Measurements from ENCODE around the gene CRYBG1. TPM values are rescaled to one million over a fixed set of nuclear protein-coding genes. Genes with fewer than 3 reads are reported as not detected.

The CRYBG1 gene
- total and polyA plus RNA-seq, 4 donors = 0.41 to 12.7 (median 5.8) TPM

GRCh38 chr6:106620931-106621672 lies 260.6 kb downstream of the CRYBG1 start:
- ATAC-seq (ENCODE audit: low FRiP score) (no peak), DNase-seq (no peak)
- no peaks in the 10 kb centered on the region for H3K4me1 ChIP-seq (ENCODE audit: control insufficient read depth in 1 of 2, insufficient read depth in 2 of 2, low read length in 2 of 2)
- H3K4me3 ChIP-seq (ENCODE audit: low read length in 2 of 2) = no peak overlapping the region
- intact Hi-C loops (cut with DNase I) = no loop called here
- 81 to 84% methylated on average over 3 of the region's 3 CpGs for WGBS, 2 donors
- H3K27ac ChIP-seq (ENCODE audit: low read depth in 1 of 2, low read length in 2 of 2) = no peak overlapping the region
- H3K36me3 ChIP-seq (ENCODE audit: control insufficient read depth in 1 of 2, insufficient read depth in 2 of 2, low read length in 1 of 2) = peaks cover 0 to 2% of the 10 kb centered on the region in 2 donors
- no peaks in the 10 kb centered on the region for H3K9me3 ChIP-seq (ENCODE audit: control insufficient read depth, low read length)
- no peaks in the 10 kb centered on the region for H3K27me3 ChIP-seq (ENCODE audit: control insufficient read depth in 1 of 2, insufficient read depth in 2 of 2, low read length in 1 of 2)

Other genes with a start within 250 kb of the CRYBG1 start
- gene ATG5, start 35.0 kb upstream of the CRYBG1 start, total RNA-seq = 10 to 100 TPM; 27.7 to 30.3 TPM
- 10 to 100 TPM; 17.5 to 34.6 TPM for gene ATG5, start 35.0 kb upstream of the CRYBG1 start, polyA plus RNA-seq

All from aorta (tissue), 5 donors.